KOPT-K1 (cell line): Measurements from ENCODE around the gene SNHG17.
"Not testable (repeated sequence)": the region's sequence is repeated elsewhere in the genome, so short reads cannot be mapped to it uniquely, and the experiment has no call there.

Experiments
- H3K27ac ChIP-seq: fragments of 200-600 bp; sonication (generic); 2 replicates; pipeline ENCODE4 v1.5.1; 2016; ENCODE audit warnings: antibody characterized with exemption, mild to moderate bottlenecking, low read depth, low read length; ENCODE audit not compliant: poor library complexity, severe bottlenecking
- H3K36me3 ChIP-seq: fragments of 200-600 bp; sonication (generic); 2 replicates; pipeline ENCODE4 v1.5.1; 2017; ENCODE audit warnings: antibody characterized with exemption, mild to moderate bottlenecking, low read length, moderate library complexity; ENCODE audit not compliant: insufficient read depth
- H3K9me3 ChIP-seq: fragments of 200-600 bp; sonication (generic); 2 replicates; pipeline ENCODE4 v1.5.1; 2017; ENCODE audit warnings: antibody characterized with exemption, low read length, mild to moderate bottlenecking; ENCODE audit not compliant: insufficient read depth, poor library complexity, severe bottlenecking

Gene SNHG17

DNA sequence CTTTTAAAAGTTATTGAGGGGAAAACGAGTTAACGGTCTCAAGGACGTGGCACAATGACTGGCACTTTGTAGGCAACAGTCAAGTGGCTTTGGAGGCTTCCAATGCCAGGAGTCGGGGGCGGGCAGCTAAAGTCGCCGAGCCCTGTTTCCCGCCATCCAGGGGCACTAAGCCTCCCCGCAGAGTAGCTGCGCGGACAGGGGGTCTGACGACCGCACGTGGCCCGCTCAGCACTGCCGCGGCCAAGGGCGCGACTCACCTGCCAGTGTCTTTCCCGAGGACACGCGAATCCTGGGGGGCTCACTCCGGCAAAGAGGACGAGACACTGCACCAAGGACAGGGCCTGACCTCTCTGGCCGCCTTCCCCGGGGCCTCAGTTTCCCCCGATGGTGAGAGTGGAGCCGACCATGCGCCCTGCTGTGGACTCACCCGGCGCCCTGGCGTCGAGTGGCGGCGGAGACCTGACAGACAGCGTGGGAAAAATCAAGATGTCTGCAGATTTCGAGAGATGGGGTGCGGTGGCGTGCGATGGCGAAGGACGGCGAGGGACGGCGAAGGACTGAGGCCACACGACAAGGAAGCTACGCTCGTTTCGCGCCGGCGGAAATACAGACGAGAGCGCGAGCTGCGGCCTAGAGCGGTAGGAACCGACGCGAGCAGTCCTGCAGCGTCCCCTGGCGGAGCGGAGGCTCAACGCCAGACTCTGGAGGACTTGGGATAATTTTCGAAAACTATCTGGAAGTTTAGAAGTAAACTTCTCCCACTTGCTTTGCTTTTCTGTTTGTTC, at the start of gene SNHG17:
TSS of gene SNHG17 (minus strand) at position 559 of the 785 bp plus-strand sequence.
- peak within 1 kb of the TSS; percentile 87 for H3K27ac ChIP-seq
- H3K36me3 ChIP-seq, result peaks cover 47% of the 10 kb centered on the region

DNA sequence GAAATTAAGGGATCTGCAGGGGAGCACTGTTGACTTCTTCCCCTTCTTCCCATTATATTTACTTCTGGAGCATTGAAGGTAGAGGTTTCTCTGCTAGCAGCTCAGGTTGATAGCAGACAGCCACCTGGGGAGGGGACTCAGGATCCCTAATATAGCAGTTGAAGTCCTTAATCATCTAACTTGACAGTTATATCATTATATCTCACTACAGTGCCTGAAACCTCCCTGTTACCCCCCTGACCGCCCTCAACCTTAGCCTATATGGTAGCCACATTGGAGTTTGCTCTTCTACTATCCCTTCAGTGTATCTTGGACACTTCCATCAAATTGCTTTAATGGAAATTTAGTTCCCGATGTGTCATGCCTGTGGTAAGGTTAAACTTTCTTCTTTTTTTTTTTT, 44.5 kb upstream of the SNHG17 start:
- no peaks in the 10 kb centered on the region for H3K9me3 ChIP-seq
- no peak overlapping the region for H3K27ac ChIP-seq
- H3K36me3 ChIP-seq, result peaks cover 23% of the 10 kb centered on the region; the same call in 1 of the 2 replicates

More for the DNA sequence above, at the start of gene SNHG17:
- no peaks in the 10 kb centered on the region for H3K9me3 ChIP-seq

DNA sequence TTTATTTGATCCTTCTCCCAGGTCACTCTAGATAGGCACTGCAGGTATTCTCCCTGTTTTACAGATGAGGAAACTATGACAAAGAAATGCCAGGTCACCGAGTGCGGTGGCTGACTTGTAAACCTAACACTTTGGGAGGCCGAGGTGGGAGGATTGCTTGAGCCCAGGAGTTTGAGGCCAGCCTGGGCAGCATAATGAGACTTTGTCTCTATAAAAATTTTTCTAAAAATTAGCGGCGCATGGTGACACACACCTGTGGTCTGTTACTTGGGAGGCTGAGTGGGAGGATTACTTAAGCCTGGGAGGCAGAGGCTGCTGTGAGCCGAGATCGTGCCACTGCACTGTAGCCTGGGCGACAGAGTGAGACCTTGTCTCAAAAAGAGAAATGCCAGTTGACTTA, 42.6 kb upstream of the SNHG17 start:
- Histone ChIP-seq H3K36me3 (peaks cover 10% of the 10 kb centered on the region; the same call in 1 of the 2 replicates), H3K27ac (no peak overlapping the region), H3K9me3 (no peaks in the 10 kb centered on the region)

DNA sequence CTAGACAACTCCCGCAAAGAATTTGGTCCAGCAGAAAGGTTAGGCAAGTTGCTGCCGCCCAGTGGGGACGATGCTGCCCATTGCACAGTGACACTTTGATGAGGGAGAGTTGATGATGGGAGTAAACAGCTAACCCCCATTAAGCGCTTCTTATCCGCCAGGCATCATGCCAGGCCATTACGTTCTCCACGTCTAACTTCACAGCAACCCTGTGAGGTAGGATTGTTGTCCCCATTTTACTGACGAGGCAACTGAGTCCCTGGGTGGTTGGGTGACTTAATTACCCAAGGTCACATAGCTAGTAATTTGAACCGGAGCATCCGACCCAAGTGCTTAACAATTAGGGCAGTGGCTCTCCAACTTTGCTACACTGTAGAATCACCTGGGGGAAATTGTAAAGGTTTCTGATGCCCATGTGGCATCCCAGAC, 38.3 kb upstream of the SNHG17 start:
- H3K27ac ChIP-seq, result peak overlapping the region; percentile 65
- H3K9me3 ChIP-seq, result no peaks in the 10 kb centered on the region
- H3K36me3 ChIP-seq, result no peaks in the 10 kb centered on the region

DNA sequence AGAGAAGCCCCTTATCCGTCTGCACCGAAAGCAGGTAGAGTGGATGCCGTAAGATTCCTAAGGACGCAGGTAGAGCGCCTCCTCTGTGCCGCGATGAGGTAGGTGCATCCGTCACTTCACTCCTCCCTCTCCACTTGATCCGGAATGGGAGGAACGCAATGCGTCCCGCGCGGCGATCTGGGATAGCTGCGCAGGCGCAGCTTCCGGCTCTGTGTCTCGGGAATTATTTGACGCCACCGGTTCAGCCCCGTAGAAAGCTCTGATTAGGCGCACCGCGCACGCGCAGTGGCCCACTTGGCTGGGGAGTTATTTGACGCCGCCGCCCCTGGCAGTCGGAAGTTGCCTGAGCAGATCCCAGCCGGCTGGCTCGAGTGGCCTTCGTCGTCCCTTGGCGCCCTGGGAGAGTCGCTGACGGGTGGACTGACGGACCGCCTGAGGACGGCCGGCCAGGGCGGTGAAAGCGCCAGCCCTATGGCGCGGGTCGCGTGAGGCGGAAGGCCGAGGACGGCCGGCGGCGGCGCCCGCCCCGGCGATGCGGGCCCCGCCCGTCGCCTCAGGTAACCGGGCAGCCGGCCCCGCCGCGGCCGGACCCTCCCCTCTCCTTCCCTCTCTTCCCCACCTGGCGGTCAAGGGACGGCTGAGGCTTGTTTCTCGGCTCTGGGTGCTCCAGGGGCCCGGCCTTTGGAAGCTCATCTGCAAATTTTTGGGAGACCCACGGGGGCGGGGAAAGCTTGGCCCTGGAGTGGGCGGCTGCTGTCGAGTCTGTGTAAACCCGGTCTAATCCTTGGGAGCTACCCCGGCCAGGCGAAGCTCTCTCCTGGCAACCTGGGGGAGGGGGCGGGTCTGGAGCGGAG, 37.6 kb upstream of the SNHG17 start, which contains the start of gene RALGAPB:
TSS of gene RALGAPB (plus strand) at position 331 of the 854 bp plus-strand sequence. CDS start 15,590 bp downstream, outside the sequence.
- no peaks in the 10 kb centered on the region for H3K36me3 ChIP-seq
- no peaks in the 10 kb centered on the region for H3K9me3 ChIP-seq
- peak within 1 kb of the TSS; percentile 65 for H3K27ac ChIP-seq

DNA sequence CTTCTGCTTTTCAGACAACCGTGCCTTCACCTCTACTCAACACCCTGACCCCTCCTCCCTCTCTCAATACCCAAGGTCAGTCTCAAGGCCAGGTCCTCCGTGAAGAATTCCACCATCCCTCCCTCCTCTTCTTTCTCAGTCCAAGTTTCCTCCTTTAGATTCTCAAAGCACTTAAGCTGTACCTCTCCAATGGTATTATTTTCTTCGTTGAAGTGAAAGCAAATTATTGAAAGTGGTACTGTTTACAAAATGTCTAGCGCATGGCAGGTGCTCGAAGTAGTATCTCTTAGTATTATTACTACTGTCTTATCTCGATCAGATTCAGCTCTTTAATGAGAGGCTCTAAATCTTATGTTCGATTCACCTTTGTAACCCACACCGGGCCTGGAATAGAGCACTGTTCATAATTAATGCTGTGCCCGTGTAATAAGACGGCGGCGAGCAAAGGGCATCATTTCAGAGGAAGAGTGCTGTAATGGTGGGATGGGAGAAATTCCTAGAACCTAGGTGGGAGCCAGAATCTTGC, 36.9 kb upstream of the SNHG17 start:
- Histone ChIP-seq H3K27ac (peak overlapping the region; percentile 7), H3K9me3 (no peaks in the 10 kb centered on the region), H3K36me3 (no peaks in the 10 kb centered on the region)

DNA sequence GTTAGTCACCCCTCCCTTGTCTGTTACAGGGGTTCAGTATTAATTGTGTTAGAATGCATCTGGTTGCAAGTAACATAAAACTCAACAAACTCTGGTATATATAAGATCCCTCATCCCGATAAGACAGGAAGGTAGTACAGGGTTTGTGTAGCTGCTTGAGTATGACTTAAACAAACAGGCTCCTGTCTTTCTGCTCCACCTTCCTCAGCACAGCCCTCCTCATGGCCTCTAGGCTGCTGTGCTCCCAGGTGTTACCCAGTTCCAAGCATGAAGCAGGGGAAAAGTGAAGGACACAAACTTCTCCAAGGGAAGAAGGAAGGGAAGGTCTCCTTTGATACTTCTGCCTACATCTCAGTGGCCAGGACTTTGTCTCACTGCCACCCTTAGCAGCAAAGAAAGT, 36.1 kb upstream of the SNHG17 start:
- no peaks in the 10 kb centered on the region for H3K9me3 ChIP-seq
- no peaks in the 10 kb centered on the region for H3K36me3 ChIP-seq
- no peak overlapping the region for H3K27ac ChIP-seq

DNA sequence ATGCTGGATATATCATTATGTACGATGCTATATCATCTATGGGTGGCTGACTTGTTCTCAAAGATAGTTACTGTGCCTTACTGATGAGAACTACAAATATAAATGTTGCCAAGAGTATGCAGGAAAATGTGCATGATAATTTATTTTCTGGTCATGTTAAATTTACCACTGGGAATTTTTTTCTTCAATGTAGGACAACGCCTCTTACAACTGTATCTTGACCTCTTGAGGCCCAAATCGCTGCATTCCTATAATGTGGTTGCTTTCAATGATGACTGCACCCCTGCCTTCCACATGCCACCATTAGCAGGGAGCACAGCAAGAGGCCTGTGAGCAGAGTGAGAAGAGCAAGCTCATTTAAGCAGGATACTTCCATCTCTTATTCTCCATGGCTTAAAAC, 31.9 kb upstream of the SNHG17 start:
- H3K9me3 ChIP-seq, result no peaks in the 10 kb centered on the region
- no peaks in the 10 kb centered on the region for H3K36me3 ChIP-seq
- no peak overlapping the region for H3K27ac ChIP-seq

DNA sequence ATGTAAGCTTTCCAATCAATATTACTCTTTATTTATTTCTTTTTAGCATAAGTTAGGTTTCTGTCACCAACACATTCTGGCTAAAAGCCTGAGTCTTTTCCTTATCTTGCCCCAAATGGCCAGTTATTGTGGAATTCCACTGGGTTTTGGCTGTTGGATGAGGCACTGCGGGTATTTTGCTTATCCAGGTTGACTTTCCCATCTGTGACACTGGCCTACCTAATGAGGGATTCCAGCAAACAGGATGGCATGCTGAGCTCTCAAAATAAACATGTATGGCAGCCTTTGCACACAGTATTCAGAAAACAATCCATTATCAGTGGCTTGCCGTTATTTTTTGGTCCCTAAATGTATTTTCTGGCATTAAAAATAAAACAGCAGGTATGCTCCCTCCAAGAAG, 31.0 kb upstream of the SNHG17 start:
- no peaks in the 10 kb centered on the region for H3K36me3 ChIP-seq
- no peaks in the 10 kb centered on the region for H3K9me3 ChIP-seq
- no peak overlapping the region for H3K27ac ChIP-seq

DNA sequence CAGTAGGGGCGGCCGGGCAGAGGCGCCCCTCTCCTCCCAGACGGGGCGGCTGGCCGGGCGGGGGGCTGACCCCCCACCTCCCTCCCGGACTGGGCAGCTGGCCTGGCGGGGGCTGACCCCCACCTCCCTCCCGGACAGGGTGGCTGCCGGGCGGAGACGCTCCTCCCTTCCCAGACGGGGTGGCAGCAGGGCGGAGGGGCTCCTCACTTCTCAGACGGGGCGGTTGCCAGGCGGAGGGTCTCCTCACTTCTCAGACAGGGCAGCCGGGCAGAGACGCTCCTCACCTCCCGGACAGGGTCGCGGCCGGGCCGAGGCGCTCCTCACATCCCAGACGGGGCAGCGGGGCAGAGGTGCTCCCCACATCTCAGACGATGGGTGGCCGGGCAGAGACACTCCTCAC, 26.4 kb upstream of the SNHG17 start:
- not testable (repeated sequence) for H3K9me3 ChIP-seq, H3K36me3 ChIP-seq, H3K27ac ChIP-seq

DNA sequence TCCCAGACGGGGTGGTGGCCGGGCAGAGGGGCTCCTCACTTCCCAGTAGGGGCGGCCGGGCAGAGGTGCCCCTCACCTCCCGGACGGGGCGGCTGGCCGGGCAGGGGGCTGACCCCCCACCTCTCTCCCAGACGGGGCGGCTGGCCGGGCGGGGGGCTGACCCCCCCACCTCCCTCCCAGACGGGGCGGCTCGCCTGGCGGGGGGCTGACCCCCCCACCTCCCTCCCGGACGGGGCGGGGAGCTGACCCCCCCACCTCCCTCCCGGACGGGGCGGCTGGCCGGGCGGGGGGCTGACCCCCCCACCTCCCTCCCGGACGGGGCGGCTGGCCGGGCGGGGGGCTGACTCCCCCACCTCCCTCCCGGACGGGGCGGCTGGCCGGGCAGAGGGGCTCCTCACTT, 26.0 kb upstream of the SNHG17 start:
- not testable (repeated sequence) for H3K9me3 ChIP-seq, H3K36me3 ChIP-seq, H3K27ac ChIP-seq

DNA sequence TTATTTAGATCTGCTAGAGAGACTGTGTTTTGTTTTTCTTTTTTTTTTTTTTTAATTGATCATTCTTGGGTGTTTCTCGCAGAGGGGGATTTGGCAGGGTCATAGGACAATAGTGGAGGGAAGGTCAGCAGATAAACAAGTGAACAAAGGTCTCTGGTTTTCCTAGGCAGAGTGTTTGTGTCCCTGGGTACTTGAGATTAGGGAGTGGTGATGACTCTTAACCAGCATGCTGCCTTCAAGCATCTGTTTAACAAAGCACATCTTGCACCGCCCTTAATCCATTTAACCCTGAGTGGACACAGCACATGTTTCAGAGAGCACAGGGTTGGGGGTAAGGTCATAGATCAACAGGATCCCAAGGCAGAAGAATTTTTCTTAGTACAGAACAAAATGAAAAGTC, 25.5 kb upstream of the SNHG17 start:
- H3K9me3 ChIP-seq, H3K36me3 ChIP-seq, H3K27ac ChIP-seq: not testable (repeated sequence)

DNA sequence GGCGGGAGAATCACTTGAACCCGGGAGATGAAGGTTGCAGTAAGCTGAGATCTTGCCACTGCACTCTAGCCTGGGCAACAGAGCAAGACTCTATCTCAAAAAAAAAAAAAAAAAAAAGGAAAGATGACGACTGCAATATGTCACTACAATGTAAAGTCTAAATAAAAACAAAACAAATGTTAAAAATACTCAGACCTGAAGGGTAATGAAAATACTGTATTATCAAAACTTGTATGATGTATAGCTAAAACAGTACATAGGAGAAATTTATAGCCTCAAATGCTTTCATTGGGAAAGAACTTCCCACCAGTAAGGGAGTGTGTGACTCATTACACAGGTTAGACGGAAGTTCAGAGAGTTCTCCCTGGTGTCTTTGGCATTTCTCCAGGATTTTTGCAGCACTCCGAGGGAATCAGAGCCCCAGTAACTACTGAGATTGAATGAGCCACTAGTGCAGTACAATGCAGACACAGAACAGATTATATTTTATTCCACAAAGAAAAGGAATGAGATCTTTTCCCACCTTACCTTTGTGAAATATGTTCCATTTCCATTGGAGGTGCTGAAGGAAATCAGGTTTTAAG, 25.0 kb upstream of the SNHG17 start:
- H3K36me3 ChIP-seq, result no peaks in the 10 kb centered on the region
- H3K27ac ChIP-seq, result no peak overlapping the region
- no peaks in the 10 kb centered on the region for H3K9me3 ChIP-seq

DNA sequence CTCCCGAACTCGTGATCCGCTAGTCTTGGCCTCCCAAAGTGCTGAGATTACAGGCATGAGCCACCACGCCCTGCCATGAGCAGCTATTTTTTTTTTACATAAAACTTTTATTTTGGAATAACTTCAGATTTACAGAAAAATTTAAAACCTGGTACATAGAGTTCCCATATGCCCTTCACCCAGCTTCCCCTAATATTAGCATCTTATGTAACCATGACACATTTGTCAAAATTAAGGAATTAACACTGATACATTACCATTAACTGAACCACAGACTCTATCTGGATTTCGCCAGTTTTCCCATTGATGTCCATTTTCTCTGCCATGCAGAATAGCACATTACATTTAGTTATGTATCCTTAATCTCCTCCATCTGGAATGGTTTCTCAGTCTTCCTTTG, 23.2 kb upstream of the SNHG17 start:
- Histone ChIP-seq H3K36me3 (no peaks in the 10 kb centered on the region), H3K27ac (no peak overlapping the region)

More for the DNA sequence above, 23.2 kb upstream of the SNHG17 start:
- H3K9me3 ChIP-seq, result no peaks in the 10 kb centered on the region
